ENCODE results near the gene RNF130. TPM values are rescaled to one million over a fixed set of nuclear protein-coding genes. Genes with fewer than 3 reads are reported as not detected.

RNF130 gene
- total and polyA plus RNA-seq, 9 of the 15 experiments (the other 6 are each of a cell fraction or from before 2014, with no cell fraction given), result 5.8 to 39.4 (median 27.1) TPM

DNA sequence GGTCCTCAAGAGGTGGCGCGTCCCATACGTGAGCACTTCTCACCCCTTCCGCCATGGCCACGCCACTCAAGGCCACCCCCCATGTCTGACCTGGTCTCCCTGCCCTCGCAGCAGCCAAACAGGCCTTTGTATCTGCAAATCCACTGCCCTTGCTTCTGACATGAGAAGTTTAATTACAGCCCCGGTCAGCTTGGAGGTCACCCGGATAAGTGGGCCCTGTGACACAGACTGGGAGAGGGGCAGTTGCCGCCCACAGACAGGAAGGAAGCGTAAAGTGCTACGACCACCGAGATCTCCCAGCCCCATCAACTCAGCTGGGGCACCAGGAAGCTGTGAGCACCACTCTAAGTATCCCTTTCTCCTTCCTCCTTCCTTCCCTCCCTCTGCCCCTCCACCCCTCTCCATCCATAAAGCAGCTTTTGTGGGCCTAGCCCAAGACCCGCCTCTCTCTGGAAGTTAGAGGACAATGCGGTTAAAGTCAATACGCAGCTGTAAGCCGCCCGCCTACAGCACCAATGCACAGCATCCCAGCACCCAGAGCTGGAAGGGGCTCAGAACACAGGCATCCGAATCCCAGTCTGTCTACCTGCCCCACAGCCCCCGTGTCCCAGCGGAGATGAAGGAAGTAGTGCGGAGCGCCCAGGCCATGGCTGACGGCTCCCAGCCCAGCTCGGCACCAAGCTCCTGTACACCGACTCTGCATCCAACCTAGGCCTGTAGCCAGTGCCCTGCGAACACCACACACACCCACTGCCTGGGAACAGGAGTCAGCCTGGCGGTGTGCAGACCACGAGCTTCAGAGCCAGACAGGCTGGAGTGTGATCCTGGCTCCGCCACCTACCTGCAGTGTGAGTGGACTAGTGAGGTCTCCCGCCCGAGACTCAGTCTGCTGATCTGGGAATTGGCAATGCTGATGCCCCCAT, 44.8 kb upstream of the RNF130 start:
- no peak overlapping the region for H3K27ac ChIP-seq (ENCODE audit: extremely low read depth, low read depth, low read length)
- H4K20me1 ChIP-seq (replicated peaks; ENCODE audit: control insufficient read depth, insufficient read depth, low read length), result no peaks in the 10 kb centered on the region
- 53% methylated on average over 29 of the region's 31 CpGs for WGBS (ENCODE audit: insufficient coverage, low coverage, missing lambda C conversion rate)
- H3K4me1 ChIP-seq (replicated peaks in 1 of 2; ENCODE audit: control insufficient read depth in 2 of 2, insufficient read depth in 2 of 2, low read length in 2 of 2), result peaks cover 0 to 42% of the 10 kb centered on the region in 2 experiments; a peak in 2 of 5 replicates
- TF ChIP-seq YBX1 (IDR thresholded peaks at IDR 0.05) (no peak), ZNF41 (CRISPR knock-in tag; conservative IDR thresholded peaks at IDR 0.05) (no peak), CBX2 (IDR thresholded peaks at IDR 0.05; ENCODE audit: insufficient read depth, low read length, poor library complexity, severe bottlenecking) (no peak), GTF2A2 (tag; IDR thresholded peaks at IDR 0.05) (no peak), FOXA3 (CRISPR knock-in tag; conservative IDR thresholded peaks at IDR 0.05 in 1 of 2, IDR thresholded peaks at IDR 0.05 in 1 of 2) (no peak), ZBTB7A (IDR thresholded peaks at IDR 0.05; ENCODE audit: borderline replicate concordance, control insufficient read depth, low read depth, low read length) (no peak), ZNF830 (CRISPR knock-in tag; IDR thresholded peaks at IDR 0.05) (no peak), IFI16 (CRISPR knock-in tag; IDR thresholded peaks at IDR 0.05) (no peak), HSF4 (CRISPR knock-in tag; IDR thresholded peaks at IDR 0.05; ENCODE audit: borderline replicate concordance) (no peak), DIDO1 (tag; IDR thresholded peaks at IDR 0.05; ENCODE audit: low read depth) (no peak), SREBF1 (IDR thresholded peaks at IDR 0.05; ENCODE audit: borderline replicate concordance, low read depth, low read length) (no peak), MEIS2 (IDR thresholded peaks at IDR 0.05; ENCODE audit: partially characterized antibody) (no peak), CHD4 (IDR thresholded peaks at IDR 0.05; ENCODE audit: insufficient read depth, insufficient replicate concordance, low read depth, low read length, poor library complexity, severe bottlenecking) (no peak), SIN3A (IDR thresholded peaks at IDR 0.05; ENCODE audit: borderline replicate concordance in 2 of 2, control insufficient read depth in 1 of 2, low read depth in 2 of 2, low read length in 2 of 2) (no peak)
- TF ChIP-seq, protein P1, sequence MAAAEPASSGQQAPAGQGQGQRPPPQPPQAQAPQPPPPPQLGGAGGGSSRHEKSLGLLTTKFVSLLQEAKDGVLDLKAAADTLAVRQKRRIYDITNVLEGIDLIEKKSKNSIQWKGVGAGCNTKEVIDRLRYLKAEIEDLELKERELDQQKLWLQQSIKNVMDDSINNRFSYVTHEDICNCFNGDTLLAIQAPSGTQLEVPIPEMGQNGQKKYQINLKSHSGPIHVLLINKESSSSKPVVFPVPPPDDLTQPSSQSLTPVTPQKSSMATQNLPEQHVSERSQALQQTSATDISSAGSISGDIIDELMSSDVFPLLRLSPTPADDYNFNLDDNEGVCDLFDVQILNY (CRISPR knock-in tag; IDR thresholded peaks at IDR 0.05), result no peak
- TF ChIP-seq, protein P2, sequence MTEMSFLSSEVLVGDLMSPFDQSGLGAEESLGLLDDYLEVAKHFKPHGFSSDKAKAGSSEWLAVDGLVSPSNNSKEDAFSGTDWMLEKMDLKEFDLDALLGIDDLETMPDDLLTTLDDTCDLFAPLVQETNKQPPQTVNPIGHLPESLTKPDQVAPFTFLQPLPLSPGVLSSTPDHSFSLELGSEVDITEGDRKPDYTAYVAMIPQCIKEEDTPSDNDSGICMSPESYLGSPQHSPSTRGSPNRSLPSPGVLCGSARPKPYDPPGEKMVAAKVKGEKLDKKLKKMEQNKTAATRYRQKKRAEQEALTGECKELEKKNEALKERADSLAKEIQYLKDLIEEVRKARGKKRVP (CRISPR knock-in tag; IDR thresholded peaks at IDR 0.05), result no peak
- peaks cover 4 to 35% of the 10 kb centered on the region in 2 experiments; a peak in 3 of 5 replicates for H3K27me3 ChIP-seq (ENCODE audit: control insufficient read depth in 2 of 2, insufficient read depth in 2 of 2, low read length in 2 of 2)
- ATAC-seq (no peak; the same call in 2 of the 3 replicates), FAIRE-seq (no peak), DNase-seq (ENCODE audit: extremely low read depth in 1 of 4, low spot score in 3 of 4) (no peak)
- ChIA-PET CTCF (ENCODE audit: low intra/inter-chr PET ratio) (no interaction called here), POLR2A (interaction anchor here (1.5 kb wide), 1 partner anchor 10 kb away, joined by 9 read pairs; no protein-coding TSS in a partner anchor)
- H3K9me3 ChIP-seq (replicated peaks; ENCODE audit: control insufficient read depth, insufficient read depth, low read depth, low read length), result no peaks in the 10 kb centered on the region
- no peaks in the 10 kb centered on the region for H3K36me3 ChIP-seq (ENCODE audit: control insufficient read depth, insufficient read depth, low read length)
- H3K4me2 ChIP-seq (ENCODE audit: insufficient read depth, low read length), result no peak overlapping the region
- in situ Hi-C loops (cut with MboI), result no loop called here
- H3K9me1 ChIP-seq (ENCODE audit: control insufficient read depth, insufficient read depth, low read length), result no peaks in the 10 kb centered on the region
- no TSS peak for BruUV-seq (replicated peaks)
- H3K9ac ChIP-seq (ENCODE audit: insufficient read depth in 1 of 2, low read depth in 2 of 2, low read length in 2 of 2), result no peak overlapping the region; a peak in 1 of 4 replicates
- intact Hi-C loops (cut with micrococcal nuclease), result no loop called here
- H3K4me3 ChIP-seq, result no peak overlapping the region
- H2AFZ ChIP-seq (ENCODE audit: low read depth, low read length), result no peak overlapping the region
- H3K79me2 ChIP-seq (ENCODE audit: control insufficient read depth, insufficient read depth, low read length), result no peaks in the 10 kb centered on the region
